GM20000 (cell line): ENCODE data around the gene ZC3H4.

Source experiments
- DNase-seq: peaks from one replicate; pipeline ENCODE4 v3.0.0; 2012; ENCODE audit warnings: low spot score
- CTCF ChIP-seq: IDR thresholded peaks from 2 replicates; pipeline ENCODE4 v1.5.1; 2012; ENCODE audit warnings: mild to moderate bottlenecking, control low read depth; ENCODE audit errors: extremely low read depth, missing control alignments

ZC3H4 gene

GRCh38 chr19:47132194-47132852 is 18.7 kb upstream of the ZC3H4 start:
- DNase-seq, result no peak
- TF ChIP-seq CTCF, result no peak

- TF ChIP-seq CTCF, result peak; percentile 46
- peak; percentile 96 for DNase-seq
These were observed 17.1 kb upstream of the ZC3H4 start, which contains the start of gene SAE1 for GRCh38 chr19:47130589-47131227. TSS of gene SAE1 (plus strand) at chr19:47130835. CDS start at chr19:47130931, 96 bp downstream.

- TF ChIP-seq CTCF, result no peak
- DNase-seq, result no peak
These were observed 16.6 kb upstream of the ZC3H4 start for GRCh38 chr19:47130120-47130588.

- no peak for TF ChIP-seq CTCF
- no peak for DNase-seq
These were observed 16.0 kb upstream of the ZC3H4 start for GRCh38 chr19:47129579-47129978.

- DNase-seq, result no peak
- no peak for TF ChIP-seq CTCF
These were observed 12.0 kb upstream of the ZC3H4 start for GRCh38 chr19:47125669-47125938.

- no peak for TF ChIP-seq CTCF
- peak; percentile 49 for DNase-seq
These were observed 11.5 kb upstream of the ZC3H4 start for GRCh38 chr19:47124937-47125668.

- no peak for TF ChIP-seq CTCF
- no peak for DNase-seq
These were observed 9.8 kb upstream of the ZC3H4 start for GRCh38 chr19:47123406-47123805.
